Sigmoid colon (tissue), 7 donors: ENCODE measurements around the gene ICAM4. TPM values are rescaled to one million over a fixed set of nuclear protein-coding genes. Genes with fewer than 3 reads are reported as not detected.

Experiments
- DNase-seq: peaks from one replicate; pipeline ENCODE4 v3.0.0-alpha.2; 2019
- H3K27ac ChIP-seq, 4 donors: fragments of 200-600 bp; sonication (generic); one replicate each; pipeline ENCODE4 v1.5.1; 2016 to 2019; ENCODE audit warnings: mild to moderate bottlenecking in 1 of 4
- H3K27me3 ChIP-seq, 3 donors: fragments of 200-600 bp; sonication (generic); one replicate each; pipeline ENCODE4 v1.5.1; 2019; ENCODE audit warnings: mild to moderate bottlenecking in 1 of 3
- H3K36me3 ChIP-seq, 4 donors: fragments of 200-600 bp; sonication (generic); one replicate each; pipeline ENCODE4 v1.5.1; 2016 to 2019
- H3K4me1 ChIP-seq, 4 donors: fragments of 200-600 bp; sonication (generic); one replicate each; pipeline ENCODE4 v1.5.1; 2017 to 2019
- H3K4me3 ChIP-seq, 4 donors: fragments of 200-600 bp; sonication (generic); one replicate each; pipeline ENCODE4 v1.5.1; 2017 to 2019; ENCODE audit warnings: mild to moderate bottlenecking in 2 of 4, moderate library complexity in 1 of 4
- H3K9me3 ChIP-seq, 4 donors: fragments of 200-600 bp in 3 of 4; sonication (generic) in 3 of 4; one replicate each; pipeline versions ENCODE4 v1.5.1 to v1.6.1; 2013 to 2019
- EP300 ChIP-seq, 4 donors: sonication (generic); formaldehyde crosslinking; IDR thresholded peaks; one replicate each; pipeline ENCODE4 v1.6.1; 2017; ENCODE audit warnings: antibody characterized with exemption in 4 of 4
- POLR2A ChIP-seq, 2 donors: fragments of 450-650 bp; IDR thresholded peaks; one replicate each; pipeline ENCODE4 v1.6.1; 2016; ENCODE audit warnings: antibody characterized with exemption in 2 of 2, mild to moderate bottlenecking in 2 of 2, moderate library complexity in 2 of 2
- POLR2AphosphoS5 ChIP-seq, 4 donors: sonication (generic); formaldehyde crosslinking; IDR thresholded peaks; one replicate each; pipeline ENCODE4 v1.6.1; 2017; ENCODE audit warnings: antibody characterized with exemption in 4 of 4
- WGBS, 2 donors: extraction: QIAGEN DNeasy Blood & Tissue Kit; methylation state at CpG; one replicate each; pipeline ENCODE4 v1.1.7; 2013; 5-methylcytosine and 5-hydroxymethylcytosine counted together
- intact Hi-C: fragments of 100-400 bp; cut with DNase I; formaldehyde crosslinking; loops from one replicate; pipeline ENCODE4 v1.15.1; 2023
- polyA plus RNA-seq, 3 donors: library from polyadenylated mRNA; stranded (reverse); fragments of 200-250 nt; gene quantifications; one replicate each; pipeline ENCODE4 v1.2.3, GENCODE V29; 2013
- total RNA-seq, 4 donors: library from RNA; depleted of rRNA; stranded (reverse); fragments of >200 nt; gene quantifications; one replicate each; pipeline ENCODE4 v1.1.0, GENCODE V29; 2016
- TF ChIP-seq, protein P1 (sequence below), 4 experiments: fragments of 450-650 bp in 3 of 4; fragments of 200-600 bp in 1 of 4; IDR thresholded peaks; one replicate each; pipeline ENCODE4 v1.5.1; 2016 to 2019; ENCODE audit warnings: antibody characterized with exemption in 4 of 4, mild to moderate bottlenecking in 3 of 4, moderate library complexity in 2 of 4
- donor health status: healthy with polysubstance abuse.
- donor health status: Bipolar disorder and iron deficiency.
- donor health status: healthy.

Gene ICAM4
- total and polyA plus RNA-seq, 7 donors = 0.42 TPM; not detected in 6

DNA sequence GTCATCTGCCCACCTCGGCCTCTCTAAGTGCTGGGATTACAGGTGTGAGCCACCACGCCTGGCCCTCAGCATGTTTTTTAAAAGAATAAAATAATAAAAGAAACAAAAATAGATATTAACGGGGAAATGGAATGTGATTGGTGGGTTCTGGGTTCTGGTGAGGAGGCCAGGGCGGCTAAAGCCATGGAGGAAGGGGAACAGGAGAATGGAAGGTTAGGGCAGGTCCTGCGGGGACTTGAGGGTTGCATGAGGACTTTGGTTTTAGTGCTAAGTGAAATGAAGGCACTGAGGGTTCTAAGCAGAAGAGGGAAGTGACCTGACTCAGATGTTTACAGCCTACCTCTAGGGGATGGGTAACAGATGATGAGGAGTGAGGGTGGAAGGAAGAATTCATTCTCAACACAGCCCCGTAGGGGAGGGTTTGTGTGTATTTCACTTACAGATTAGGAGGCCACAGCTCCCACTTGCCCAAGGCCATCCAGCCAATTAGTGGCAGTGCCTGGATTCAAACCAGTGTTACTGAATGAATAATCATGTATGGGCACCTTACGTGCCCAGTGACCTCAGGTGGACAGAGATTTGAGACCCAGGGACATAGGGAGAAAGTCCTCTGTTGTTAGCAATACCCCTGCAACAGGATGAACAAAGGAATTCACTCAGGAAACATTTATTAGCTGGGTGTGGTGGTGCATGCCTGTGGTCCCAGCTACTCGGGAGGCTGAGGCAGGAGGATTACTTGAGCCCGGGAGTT lies 41.4 kb upstream of the ICAM4 start:
- H3K36me3 ChIP-seq = no peaks in the 10 kb centered on the region
- WGBS, 2 donors = 68 to 73% methylated on average over 9 of the region's 9 CpGs
- no peak overlapping the region for H3K27ac ChIP-seq
- no peaks in the 10 kb centered on the region for H3K9me3 ChIP-seq
- H3K27me3 ChIP-seq = no peaks in the 10 kb centered on the region
- H3K4me3 ChIP-seq = no peak overlapping the region
- intact Hi-C loops = no loop called here
- TF ChIP-seq POLR2A (IDR thresholded peaks at IDR 0.05) = no peak
- TF ChIP-seq, protein P1, sequence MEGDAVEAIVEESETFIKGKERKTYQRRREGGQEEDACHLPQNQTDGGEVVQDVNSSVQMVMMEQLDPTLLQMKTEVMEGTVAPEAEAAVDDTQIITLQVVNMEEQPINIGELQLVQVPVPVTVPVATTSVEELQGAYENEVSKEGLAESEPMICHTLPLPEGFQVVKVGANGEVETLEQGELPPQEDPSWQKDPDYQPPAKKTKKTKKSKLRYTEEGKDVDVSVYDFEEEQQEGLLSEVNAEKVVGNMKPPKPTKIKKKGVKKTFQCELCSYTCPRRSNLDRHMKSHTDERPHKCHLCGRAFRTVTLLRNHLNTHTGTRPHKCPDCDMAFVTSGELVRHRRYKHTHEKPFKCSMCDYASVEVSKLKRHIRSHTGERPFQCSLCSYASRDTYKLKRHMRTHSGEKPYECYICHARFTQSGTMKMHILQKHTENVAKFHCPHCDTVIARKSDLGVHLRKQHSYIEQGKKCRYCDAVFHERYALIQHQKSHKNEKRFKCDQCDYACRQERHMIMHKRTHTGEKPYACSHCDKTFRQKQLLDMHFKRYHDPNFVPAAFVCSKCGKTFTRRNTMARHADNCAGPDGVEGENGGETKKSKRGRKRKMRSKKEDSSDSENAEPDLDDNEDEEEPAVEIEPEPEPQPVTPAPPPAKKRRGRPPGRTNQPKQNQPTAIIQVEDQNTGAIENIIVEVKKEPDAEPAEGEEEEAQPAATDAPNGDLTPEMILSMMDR (IDR thresholded peaks at IDR 0.05) = no peak
- no peak for TF ChIP-seq EP300 (IDR thresholded peaks at IDR 0.05)
- no peak for TF ChIP-seq POLR2AphosphoS5 (IDR thresholded peaks at IDR 0.05)
- no peak for DNase-seq
- H3K4me1 ChIP-seq = peaks cover 0 to 7% (median 4%) of the 10 kb centered on the region in 4 donors

DNA sequence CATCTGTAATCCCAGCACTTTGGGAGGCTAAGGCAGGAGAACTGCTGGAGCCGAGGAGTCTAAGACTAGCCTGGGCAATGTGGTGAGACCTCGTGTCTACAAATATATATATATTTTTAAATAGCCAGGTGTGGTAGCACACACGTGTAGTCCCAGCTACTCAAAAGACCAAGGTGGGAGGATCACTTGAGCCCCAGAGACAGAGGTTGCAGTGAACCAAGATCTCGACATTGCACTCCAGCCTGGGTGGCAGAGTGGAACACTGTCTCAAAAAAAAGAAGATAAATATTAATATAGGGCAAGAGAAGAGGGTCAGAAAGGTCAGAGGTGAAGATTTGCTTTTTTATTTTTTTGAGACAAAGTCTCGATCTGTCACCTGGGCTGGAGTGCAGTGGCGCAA lies 40.2 kb upstream of the ICAM4 start:
- no peak for DNase-seq
- H3K27ac ChIP-seq = no peak overlapping the region
- H3K27me3 ChIP-seq = no peaks in the 10 kb centered on the region
- H3K36me3 ChIP-seq = no peaks in the 10 kb centered on the region
- H3K9me3 ChIP-seq = no peaks in the 10 kb centered on the region
- intact Hi-C loops = no loop called here
- 84 to 89% methylated on average over 6 of the region's 6 CpGs for WGBS, 2 donors
- TF ChIP-seq POLR2A (IDR thresholded peaks at IDR 0.05) = no peak
- TF ChIP-seq, protein P1 (IDR thresholded peaks at IDR 0.05) = no peak
- no peak for TF ChIP-seq EP300 (IDR thresholded peaks at IDR 0.05)
- TF ChIP-seq POLR2AphosphoS5 (IDR thresholded peaks at IDR 0.05) = no peak
- no peak overlapping the region for H3K4me3 ChIP-seq
- peaks cover 0 to 15% (median 10%) of the 10 kb centered on the region in 4 donors for H3K4me1 ChIP-seq

DNA sequence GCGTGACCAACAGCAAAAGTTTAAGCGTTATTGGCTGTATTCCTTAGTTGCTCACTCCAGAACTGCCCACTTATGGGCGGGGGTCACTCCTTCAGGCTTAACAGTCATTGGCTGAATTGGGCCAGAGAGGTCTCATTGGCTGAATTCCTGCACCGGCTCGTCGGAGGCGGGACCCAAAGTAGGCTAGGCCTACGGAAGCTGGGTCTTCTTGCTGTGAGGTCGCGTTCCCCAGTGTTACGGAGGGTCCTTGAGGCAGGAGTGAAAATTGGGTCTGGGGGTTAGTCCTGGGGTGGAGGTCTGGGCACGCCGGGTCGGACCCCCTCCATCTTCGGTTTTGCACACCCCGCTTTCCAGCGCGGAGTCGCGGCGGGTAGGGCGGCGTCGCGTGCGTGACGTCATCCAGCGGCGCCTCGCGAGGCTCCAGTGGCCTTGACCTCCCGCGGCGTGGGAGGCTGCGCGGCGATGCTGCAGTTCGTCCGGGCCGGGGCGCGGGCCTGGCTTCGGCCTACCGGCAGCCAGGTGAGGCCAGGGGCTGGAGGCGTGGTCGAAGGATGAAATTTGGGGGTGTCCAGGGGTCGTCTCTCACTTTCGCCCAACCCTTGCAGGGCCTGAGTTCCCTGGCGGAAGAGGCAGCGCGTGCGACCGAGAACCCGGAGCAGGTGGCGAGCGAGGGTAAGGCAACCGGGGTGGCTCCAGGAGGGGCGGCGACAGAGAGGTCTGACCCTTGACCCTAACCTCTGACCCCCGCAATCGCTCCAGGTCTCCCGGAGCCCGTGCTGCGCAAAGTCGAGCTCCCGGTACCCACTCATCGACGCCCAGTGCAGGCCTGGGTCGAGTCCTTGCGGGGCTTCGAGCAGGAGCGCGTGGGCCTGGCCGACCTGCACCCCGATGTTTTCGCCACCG lies 34.7 kb upstream of the ICAM4 start, which contains the start of gene MRPL4:
MRPL4 (plus strand) TSS at position 423 of the 903 bp plus-strand sequence; CDS start at position 463, 40 bp downstream.
- intact Hi-C loops = loop anchor here (1.0 to 5.0 kb wide), 5 partner anchors 21 to 321 kb away; partner anchors contain the start of genes DNMT1, PPAN, S1PR2 and TYK2
- H3K4me1 ChIP-seq = peaks cover 0 to 27% (median 17%) of the 10 kb centered on the region in 4 donors
- peaks cover 13 to 34% (median 20%) of the 10 kb centered on the region in 4 donors for H3K36me3 ChIP-seq
- H3K27ac ChIP-seq = peak within 1 kb of the TSS; percentile 82 to 92 (median 87)
- TF ChIP-seq POLR2A (IDR thresholded peaks at IDR 0.05) (peak in 1 of 2 donors; percentile 48), POLR2AphosphoS5 (IDR thresholded peaks at IDR 0.05) (peak; percentile 64 to 91 (median 82))
- TF ChIP-seq, protein P1 (IDR thresholded peaks at IDR 0.05) = no peak
- H3K9me3 ChIP-seq = no peaks in the 10 kb centered on the region
- H3K4me3 ChIP-seq = peak within 1 kb of the TSS; percentile 83 to 91 (median 85)
- H3K27me3 ChIP-seq = no peaks in the 10 kb centered on the region
- peak; percentile 98 for DNase-seq
- 0% methylated on average over 77 of the region's 77 CpGs for WGBS, 2 donors

DNA sequence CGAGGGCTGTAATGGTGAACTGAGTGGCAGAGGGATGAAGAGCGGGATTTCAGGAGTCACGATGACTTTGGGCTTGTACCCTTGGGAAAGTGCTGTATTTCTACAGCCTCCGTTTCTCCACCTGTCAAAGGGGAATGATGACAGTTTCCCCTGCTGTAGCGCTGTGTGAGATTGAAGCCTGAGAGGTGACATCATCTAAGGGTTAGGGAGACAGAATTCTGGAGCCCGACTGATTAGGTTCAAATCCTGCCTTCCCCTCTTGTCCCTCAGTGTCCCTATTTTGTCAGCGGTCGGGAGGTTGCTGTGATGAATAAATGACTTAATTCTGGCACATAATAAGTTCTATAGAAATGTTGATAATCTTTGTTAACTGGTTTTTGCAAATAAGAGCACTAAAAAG lies 34.0 kb upstream of the ICAM4 start:
- H3K27ac ChIP-seq = peak overlapping the region; percentile 82 to 92 (median 87)
- H3K36me3 ChIP-seq = peaks cover 18 to 41% (median 24%) of the 10 kb centered on the region in 4 donors
- peaks cover 0 to 27% (median 17%) of the 10 kb centered on the region in 4 donors for H3K4me1 ChIP-seq
- no peaks in the 10 kb centered on the region for H3K27me3 ChIP-seq
- peak overlapping the region; percentile 83 to 91 (median 85) for H3K4me3 ChIP-seq
- TF ChIP-seq, protein P1 (IDR thresholded peaks at IDR 0.05) = peak in 1 of 4 experiments; percentile 1
- no peak for TF ChIP-seq EP300 (IDR thresholded peaks at IDR 0.05)
- DNase-seq = no peak
- H3K9me3 ChIP-seq = no peaks in the 10 kb centered on the region
- 15 to 21% methylated on average over 8 of the region's 8 CpGs for WGBS, 2 donors
- intact Hi-C loops = loop anchor here (5.0 kb wide), 2 partner anchors 130 to 145 kb away; partner anchors contain the start of genes PPAN and TYK2
